Prostate gland (tissue), 2 donors: ENCODE data around the gene ARHGEF18. TPM values are rescaled to one million over a fixed set of nuclear protein-coding genes. Genes with fewer than 3 reads are reported as not detected.

Source experiments
- DNase-seq: peaks from one replicate; pipeline ENCODE4 v3.0.0-alpha.2; 2019; ENCODE audit warnings: low spot score
- H3K27ac ChIP-seq, 2 donors: fragments of 200-600 bp; sonication (generic); 2 replicates each; pipeline ENCODE4 v1.5.1; 2017 to 2019
- H3K27me3 ChIP-seq: fragments of 200-600 bp; sonication (generic); replicated peaks from 2 replicates; pipeline ENCODE4 v1.5.1; 2019; ENCODE audit not compliant: insufficient read depth
- H3K36me3 ChIP-seq, 2 donors: fragments of 200-600 bp; sonication (generic); 1 replicate in 1 of 2; 2 replicates in 1 of 2; pipeline versions ENCODE4 v1.5.1 to v1.8.1; 2017 to 2019
- H3K4me1 ChIP-seq: fragments of 200-600 bp; sonication (generic); replicated peaks from 2 replicates; pipeline ENCODE4 v1.5.1; 2019
- H3K4me3 ChIP-seq, 2 donors: fragments of 200-600 bp; sonication (generic); 2 replicates each; pipeline ENCODE4 v1.5.1; 2017 to 2019
- H3K9me3 ChIP-seq: fragments of 200-600 bp; sonication (generic); 2 replicates; pipeline ENCODE4 v1.5.1; 2017
- POLR2A ChIP-seq: fragments of 450-650 bp; IDR thresholded peaks from one replicate; pipeline ENCODE4 v1.6.1; 2016; ENCODE audit warnings: antibody characterized with exemption, mild to moderate bottlenecking
- POLR2AphosphoS5 ChIP-seq: sonication (generic); formaldehyde crosslinking; IDR thresholded peaks from one replicate; pipeline ENCODE4 v1.6.1; 2017; ENCODE audit warnings: antibody characterized with exemption
- WGBS: methylation state at CpG from one replicate; pipeline ENCODE4 v1.1.5; 2018; 5-methylcytosine and 5-hydroxymethylcytosine counted together
- intact Hi-C: fragments of 100-400 bp; cut with DNase I; formaldehyde crosslinking; loops from one replicate; pipeline ENCODE4 v1.14.2; 2022
- total RNA-seq, 2 donors: library from RNA; depleted of rRNA; stranded (reverse); fragments of >200 nt; gene quantifications; one replicate each; pipeline ENCODE4 v1.1.0, GENCODE V29; 2016
- TF ChIP-seq, protein P1 (sequence below), 4 experiments: fragments of 200-600 bp in 2 of 4; fragments of 450-650 bp in 2 of 4; sonication (generic) in 2 of 4; IDR thresholded peaks; 1 replicate in 3 of 4; 2 replicates in 1 of 4; pipeline ENCODE4 v1.5.1; 2016 to 2019; ENCODE audit warnings: antibody characterized with exemption in 4 of 4, mild to moderate bottlenecking in 2 of 4, moderate library complexity in 2 of 4

ARHGEF18 gene
- total RNA-seq, 2 donors from 2014 or later = 44.5 to 52.3 TPM

GRCh38 chr19:7381073-7381390, 32.3 kb downstream of the ARHGEF18 start:
- WGBS = 89% methylated on average over 7 of the region's 7 CpGs
- H3K36me3 ChIP-seq = no peaks in the 10 kb centered on the region
- no peaks in the 10 kb centered on the region for H3K9me3 ChIP-seq
- DNase-seq = no peak
- intact Hi-C loops = no loop called here
- no peak overlapping the region for H3K27ac ChIP-seq
- no peaks in the 10 kb centered on the region for H3K27me3 ChIP-seq
- no peaks in the 10 kb centered on the region for H3K4me1 ChIP-seq
- H3K4me3 ChIP-seq = no peak overlapping the region
- TF ChIP-seq, protein P1, sequence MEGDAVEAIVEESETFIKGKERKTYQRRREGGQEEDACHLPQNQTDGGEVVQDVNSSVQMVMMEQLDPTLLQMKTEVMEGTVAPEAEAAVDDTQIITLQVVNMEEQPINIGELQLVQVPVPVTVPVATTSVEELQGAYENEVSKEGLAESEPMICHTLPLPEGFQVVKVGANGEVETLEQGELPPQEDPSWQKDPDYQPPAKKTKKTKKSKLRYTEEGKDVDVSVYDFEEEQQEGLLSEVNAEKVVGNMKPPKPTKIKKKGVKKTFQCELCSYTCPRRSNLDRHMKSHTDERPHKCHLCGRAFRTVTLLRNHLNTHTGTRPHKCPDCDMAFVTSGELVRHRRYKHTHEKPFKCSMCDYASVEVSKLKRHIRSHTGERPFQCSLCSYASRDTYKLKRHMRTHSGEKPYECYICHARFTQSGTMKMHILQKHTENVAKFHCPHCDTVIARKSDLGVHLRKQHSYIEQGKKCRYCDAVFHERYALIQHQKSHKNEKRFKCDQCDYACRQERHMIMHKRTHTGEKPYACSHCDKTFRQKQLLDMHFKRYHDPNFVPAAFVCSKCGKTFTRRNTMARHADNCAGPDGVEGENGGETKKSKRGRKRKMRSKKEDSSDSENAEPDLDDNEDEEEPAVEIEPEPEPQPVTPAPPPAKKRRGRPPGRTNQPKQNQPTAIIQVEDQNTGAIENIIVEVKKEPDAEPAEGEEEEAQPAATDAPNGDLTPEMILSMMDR (IDR thresholded peaks at IDR 0.05) = no peak
- TF ChIP-seq POLR2A (no peak), POLR2AphosphoS5 (no peak)

- 58% methylated on average over 9 of the region's 9 CpGs for WGBS
- intact Hi-C loops = no loop called here
Measured at GRCh38 chr19:7382694-7383093, 34.0 kb downstream of the ARHGEF18 start.

GRCh38 chr19:7383284-7383683, 34.5 kb downstream of the ARHGEF18 start:
- H3K9me3 ChIP-seq = no peaks in the 10 kb centered on the region
- TF ChIP-seq POLR2AphosphoS5 = no peak
- no peak for TF ChIP-seq POLR2A
- H3K27me3 ChIP-seq = no peaks in the 10 kb centered on the region
- DNase-seq = no peak
- H3K36me3 ChIP-seq = no peaks in the 10 kb centered on the region
- H3K4me1 ChIP-seq = no peaks in the 10 kb centered on the region
- intact Hi-C loops = no loop called here
- H3K27ac ChIP-seq = no peak overlapping the region
- WGBS = 86% methylated on average over 7 of the region's 7 CpGs
- H3K4me3 ChIP-seq = no peak overlapping the region

More at GRCh38 chr19:7382694-7383093, 34.0 kb downstream of the ARHGEF18 start:
- Histone ChIP-seq H3K27ac (no peak overlapping the region), H3K4me3 (no peak overlapping the region), H3K9me3 (no peaks in the 10 kb centered on the region), H3K4me1 (no peaks in the 10 kb centered on the region), H3K36me3 (no peaks in the 10 kb centered on the region), H3K27me3 (no peaks in the 10 kb centered on the region)
- DNase-seq = no peak
- no peak for TF ChIP-seq POLR2A
- no peak for TF ChIP-seq POLR2AphosphoS5
- TF ChIP-seq, protein P1 (IDR thresholded peaks at IDR 0.05) = no peak

GRCh38 chr19:7385062-7385461, 36.3 kb downstream of the ARHGEF18 start:
- intact Hi-C loops = no loop called here
- 90% methylated on average over 5 of the region's 5 CpGs for WGBS

DNA sequence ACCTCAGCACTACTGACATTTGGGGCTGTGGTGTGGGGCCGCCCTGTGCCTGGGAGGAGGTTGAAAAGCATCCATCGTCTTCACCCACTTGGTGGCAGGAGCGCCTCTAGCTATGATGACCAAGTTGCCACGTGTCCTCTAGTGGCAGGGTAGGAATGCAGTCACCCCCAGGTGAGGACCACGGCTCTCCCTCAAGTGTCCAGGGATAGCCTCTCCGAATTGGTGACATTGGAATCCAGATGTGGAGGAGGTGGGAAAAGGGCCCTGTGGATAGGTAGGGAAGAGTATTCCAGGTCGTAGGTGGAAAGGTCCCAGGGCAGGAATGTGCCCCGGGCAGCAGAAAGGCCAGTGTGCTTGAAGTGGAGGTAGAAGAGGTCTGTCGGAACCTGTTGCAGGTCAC, 37.6 kb downstream of the ARHGEF18 start:
- Histone ChIP-seq H3K9me3 (no peaks in the 10 kb centered on the region), H3K36me3 (no peaks in the 10 kb centered on the region), H3K27me3 (no peaks in the 10 kb centered on the region), H3K4me1 (no peaks in the 10 kb centered on the region), H3K27ac (no peak overlapping the region), H3K4me3 (no peak overlapping the region)
- TF ChIP-seq, protein P1 (IDR thresholded peaks at IDR 0.05) = no peak
- TF ChIP-seq POLR2A (no peak), POLR2AphosphoS5 (no peak)
- 54% methylated on average over 9 of the region's 9 CpGs for WGBS
- DNase-seq = no peak
- intact Hi-C loops = no loop called here

More at GRCh38 chr19:7385062-7385461, 36.3 kb downstream of the ARHGEF18 start:
- Histone ChIP-seq H3K4me1 (no peaks in the 10 kb centered on the region), H3K4me3 (no peak overlapping the region), H3K27me3 (no peaks in the 10 kb centered on the region), H3K36me3 (no peaks in the 10 kb centered on the region), H3K9me3 (no peaks in the 10 kb centered on the region), H3K27ac (no peak overlapping the region)
- no peak for DNase-seq
- TF ChIP-seq POLR2AphosphoS5 = no peak

- no peaks in the 10 kb centered on the region for H3K4me1 ChIP-seq
- WGBS = 89% methylated on average over 8 of the region's 8 CpGs
Measured at GRCh38 chr19:7386769-7387168, 38.0 kb downstream of the ARHGEF18 start.

More at GRCh38 chr19:7386769-7387168, 38.0 kb downstream of the ARHGEF18 start:
- H3K36me3 ChIP-seq = no peaks in the 10 kb centered on the region
- H3K27me3 ChIP-seq = no peaks in the 10 kb centered on the region
- TF ChIP-seq POLR2A = no peak
- TF ChIP-seq, protein P1 (IDR thresholded peaks at IDR 0.05) = no peak
- TF ChIP-seq POLR2AphosphoS5 = no peak
- H3K27ac ChIP-seq = no peak overlapping the region
- no peaks in the 10 kb centered on the region for H3K9me3 ChIP-seq
- no peak for DNase-seq
- intact Hi-C loops = no loop called here
- no peak overlapping the region for H3K4me3 ChIP-seq
